GM23338 (cell line): ENCODE data around the gene OR5K2.

ENCODE experiments used
- CREB1 ChIP-seq: fragments of 250-450 bp; sonication (Bioruptor Pico); IDR thresholded peaks from 2 replicates; pipeline ENCODE4 v1.5.0; 2020; ENCODE audit warnings: low read depth, mild to moderate bottlenecking, moderate library complexity
- CTCF ChIP-seq, 2 experiments: fragments of 200-600 bp in 1 of 2; sonication (generic) in 1 of 2; conservative IDR thresholded peaks; 2 replicates each; pipeline versions ENCODE4 v1.5.1 to v1.6.1; 2016 to 2017; ENCODE audit warnings: antibody characterized with exemption in 2 of 2, low read depth in 2 of 2, mild to moderate bottlenecking in 2 of 2, moderate library complexity in 1 of 2
- EZH2 ChIP-seq: fragments of 200-600 bp; sonication (generic); IDR thresholded peaks from one replicate; pipeline ENCODE4 v1.8.0; 2017; ENCODE audit warnings: antibody characterized with exemption, mild to moderate bottlenecking, low read depth; ENCODE audit not compliant: unreplicated experiment
- EZH2phosphoT487 ChIP-seq: fragments of 200-600 bp; sonication (generic); IDR thresholded peaks from one replicate; pipeline ENCODE4 v1.8.1; 2018; ENCODE audit warnings: antibody characterized with exemption; ENCODE audit not compliant: unreplicated experiment
- POLR2AphosphoS5 ChIP-seq: IDR thresholded peaks from 2 replicates; pipeline ENCODE4 v1.6.1; 2016; ENCODE audit warnings: antibody characterized with exemption, low read depth
- REST ChIP-seq: IDR thresholded peaks from one replicate; pipeline ENCODE4 v1.6.1; 2018; ENCODE audit warnings: antibody characterized with exemption; ENCODE audit not compliant: unreplicated experiment
- STAT1 ChIP-seq: IDR thresholded peaks from one replicate; pipeline ENCODE4 v1.6.1; 2016; ENCODE audit warnings: antibody characterized with exemption; ENCODE audit not compliant: unreplicated experiment
- ZNF114 ChIP-seq: fragments of 250-450 bp; sonication (Bioruptor Pico); IDR thresholded peaks from 2 replicates; pipeline ENCODE4 v1.5.0; 2020; ENCODE audit warnings: mild to moderate bottlenecking, moderate library complexity
- ZNF462 ChIP-seq: fragments of 250-450 bp; sonication (Bioruptor Pico); IDR thresholded peaks from 2 replicates; pipeline ENCODE4 v1.5.0; 2020; ENCODE audit warnings: mild to moderate bottlenecking, moderate library complexity

- TF ChIP-seq CTCF (conservative IDR thresholded peaks at IDR 0.05; ENCODE audit: low read depth in 2 of 2) (no peak), STAT1 (no peak), EZH2 (no peak), ZNF114 (CRISPR knock-in tag) (no peak), POLR2AphosphoS5 (no peak), CREB1 (no peak), REST (no peak), EZH2phosphoT487 (no peak), ZNF462 (CRISPR knock-in tag) (no peak)
These were observed 15.6 kb downstream of the OR5K2 start for GRCh38 chr3:98513091-98513511.
